HT-29 (cell line): Measurements from ENCODE around the gene AVPR1B. TPM values are rescaled to one million over a fixed set of nuclear protein-coding genes. Genes with fewer than 3 reads are reported as not detected.

Source experiments
- DNase-seq: peaks from one replicate; pipeline ENCODE4 v3.0.0-alpha.2; 2015; ENCODE audit warnings: low spot score
- total RNA-seq: library from RNA; depleted of rRNA; stranded (reverse); fragments of >200 nt; shearing (Covaris generic); gene quantifications from 2 replicates; pipeline ENCODE4 v1.2.3, GENCODE V29; 2014

Gene AVPR1B
- total RNA-seq, 1 experiment from 2014 or later, result not detected

DNA sequence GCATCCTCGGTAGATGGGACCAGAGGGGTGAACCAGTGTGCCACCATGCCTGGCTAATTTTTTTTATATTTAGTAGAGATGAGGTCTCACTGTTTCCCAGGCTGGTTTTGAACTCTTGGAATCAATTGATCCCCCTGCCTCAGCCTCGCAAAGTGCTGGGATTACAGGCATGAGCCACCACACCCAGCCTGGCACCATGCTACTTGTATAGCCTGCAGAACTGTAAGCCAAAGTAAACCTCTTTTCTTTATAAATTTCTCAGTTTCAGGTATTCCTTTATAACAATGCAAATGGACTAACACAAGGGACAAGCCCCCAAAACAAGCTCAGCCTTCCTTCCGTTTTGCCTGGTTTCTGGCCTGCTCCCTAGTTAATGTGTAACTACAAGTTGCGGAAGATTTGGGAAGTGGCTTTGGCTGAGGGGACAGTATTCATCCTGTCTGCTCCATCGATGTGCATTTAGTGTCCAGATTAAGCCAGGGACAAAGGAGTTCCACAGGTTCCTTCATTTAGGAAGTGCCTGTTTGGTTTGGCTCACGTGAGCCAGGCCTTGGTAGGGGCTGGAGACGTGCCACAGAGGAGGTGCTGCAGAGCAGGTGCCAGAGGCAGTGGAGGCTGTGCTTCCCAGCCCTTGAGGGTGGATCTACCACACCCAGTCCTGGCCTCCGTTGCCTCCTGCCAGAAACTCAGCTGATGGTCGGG lies 4.4 kb downstream of the AVPR1B start:
- peak; percentile 16 for DNase-seq

GRCh38 chr1:206111271-206111927 lies 5.8 kb downstream of the AVPR1B start:
- DNase-seq, result no peak

- no peak for DNase-seq
Measured at GRCh38 chr1:206110820-206111219, 6.4 kb downstream of the AVPR1B start.

DNA sequence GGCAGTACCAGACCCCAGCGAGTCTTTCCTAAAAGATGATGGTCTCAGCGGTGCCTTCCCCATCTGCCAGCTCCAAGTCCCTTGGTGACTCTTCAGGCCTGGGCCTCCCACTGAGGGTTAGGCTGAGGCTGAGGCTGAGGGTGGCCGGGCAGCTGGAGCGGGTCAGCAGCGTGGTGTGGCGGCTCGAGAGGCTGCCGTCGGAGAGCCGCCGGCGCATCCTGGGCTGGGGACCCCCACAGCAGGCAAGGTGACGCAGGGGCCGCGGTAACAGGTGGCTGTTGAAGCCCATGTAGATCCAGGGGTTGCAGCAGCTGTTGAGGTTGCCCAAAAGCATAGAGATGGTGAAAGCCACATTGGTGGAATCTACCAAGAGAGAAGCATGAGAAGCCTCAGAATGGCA lies 7.0 kb downstream of the AVPR1B start:
- no peak for DNase-seq

DNA sequence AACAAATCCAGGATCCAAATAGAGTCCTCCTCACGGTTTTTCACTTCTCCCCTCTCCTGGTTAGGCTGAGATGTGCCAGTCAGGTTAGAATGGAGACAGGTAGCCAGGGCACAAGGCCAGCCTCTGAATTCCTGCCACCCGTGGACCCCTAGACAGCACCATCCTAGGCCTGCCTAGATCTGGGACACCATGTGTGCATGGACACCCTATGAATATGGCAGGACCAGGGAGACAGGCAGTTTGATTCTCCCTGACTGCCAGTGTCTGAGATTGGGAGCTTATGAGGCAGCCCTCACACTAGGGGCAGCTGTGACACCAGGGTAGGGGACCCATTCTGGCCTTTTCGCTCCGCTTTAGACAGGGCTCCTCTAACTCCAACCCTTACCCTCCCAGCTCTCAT lies 7.5 kb downstream of the AVPR1B start:
- DNase-seq, result no peak

DNA sequence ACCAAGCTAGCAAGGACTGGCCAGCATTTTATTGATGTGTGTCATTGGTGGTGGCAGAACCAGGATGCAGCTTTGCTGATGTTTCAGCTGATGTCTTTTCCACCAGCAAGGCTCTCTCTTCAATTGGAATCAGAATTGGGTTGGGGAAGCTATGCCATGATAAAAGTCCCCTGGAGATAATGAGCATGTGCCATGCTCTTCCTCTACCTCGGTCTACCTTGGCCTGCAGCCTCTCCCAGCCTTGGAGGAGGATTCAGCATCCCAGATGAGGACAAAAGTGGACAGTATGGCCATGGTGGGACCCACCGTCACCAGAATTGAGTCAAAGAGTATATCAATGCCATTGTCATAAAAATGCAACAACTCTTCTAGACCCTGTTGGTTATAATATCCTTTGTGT lies 8.6 kb downstream of the AVPR1B start:
- DNase-seq, result no peak

- no peak for DNase-seq
Measured at GRCh38 chr1:206107168-206107544, 10.0 kb downstream of the AVPR1B start.

DNA sequence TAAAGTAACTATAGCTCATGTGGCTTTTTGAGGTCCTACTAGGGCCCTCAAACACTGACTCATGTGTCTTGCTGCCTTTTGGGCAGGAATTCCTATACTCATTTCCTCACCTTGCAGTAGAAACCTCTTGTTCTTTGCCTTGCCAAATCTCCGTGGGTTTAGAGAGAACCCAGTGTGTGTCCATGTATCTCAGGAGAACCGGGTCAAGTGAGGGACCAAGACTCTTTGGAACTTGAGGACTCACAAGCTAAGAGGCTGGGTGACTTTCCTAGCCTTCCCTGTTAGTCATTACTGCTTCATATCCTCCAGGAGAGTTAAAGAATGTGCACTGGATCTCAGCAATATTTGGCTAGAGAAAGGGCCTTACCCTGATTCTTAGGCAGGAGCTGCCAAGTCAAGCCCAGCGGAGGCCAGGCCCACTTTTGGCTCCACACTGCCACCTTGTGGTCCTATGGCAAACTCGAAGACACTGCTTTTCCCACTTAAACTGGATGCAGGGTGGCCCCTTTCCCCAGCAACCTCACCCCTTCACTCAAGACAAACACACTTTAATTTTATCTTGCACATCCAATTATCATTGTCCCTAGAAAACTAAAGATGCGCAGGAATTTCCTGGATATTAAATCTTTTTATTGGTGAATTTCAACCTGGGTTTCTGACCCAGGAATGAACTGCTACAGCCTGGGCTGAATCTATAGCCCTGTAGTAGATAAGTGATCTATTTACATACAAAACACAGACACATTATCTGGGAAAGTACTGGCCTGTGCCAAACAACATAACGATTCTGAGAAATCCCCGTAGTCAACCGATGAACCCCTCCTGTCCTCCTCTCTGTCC lies 10.6 kb downstream of the AVPR1B start:
- peak; percentile 91 for DNase-seq

GRCh38 chr1:206105464-206105995 lies 11.7 kb downstream of the AVPR1B start:
- DNase-seq, result no peak

GRCh38 chr1:206103979-206104378 lies 13.2 kb downstream of the AVPR1B start:
- no peak for DNase-seq

- no peak for DNase-seq
Measured at GRCh38 chr1:206102292-206102936, 14.8 kb downstream of the AVPR1B start.

DNA sequence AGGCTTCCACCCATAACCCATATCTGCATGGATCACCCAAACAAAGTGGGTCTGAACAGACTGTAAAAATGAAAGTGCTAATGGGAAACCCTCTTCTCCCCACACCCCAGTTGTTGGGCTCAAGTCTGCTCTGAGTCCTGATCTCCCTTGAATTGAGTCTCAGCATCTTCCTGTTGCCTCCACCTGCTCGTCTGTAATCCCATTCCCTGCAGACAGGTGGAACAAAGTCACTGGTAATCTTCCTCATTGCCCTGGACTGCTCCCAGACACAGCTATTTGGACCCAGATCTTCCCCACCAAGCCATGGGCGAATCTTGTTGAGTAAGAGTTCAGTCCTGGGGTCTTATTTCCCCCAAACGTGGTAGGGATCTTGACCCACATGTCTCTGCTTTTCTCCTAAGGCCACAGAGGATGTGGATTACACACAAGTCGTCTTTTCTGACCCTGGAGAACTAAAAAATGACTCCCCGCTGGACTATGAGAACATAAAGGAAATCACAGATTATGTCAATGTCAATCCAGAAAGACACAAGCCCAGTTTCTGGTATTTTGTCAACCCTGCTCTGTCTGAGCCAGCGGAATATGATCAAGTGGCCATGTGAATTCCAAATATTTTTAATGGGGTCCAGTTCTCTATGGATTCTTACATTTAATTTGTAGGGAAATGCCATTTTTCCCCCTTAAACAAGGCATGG lies 15.7 kb downstream of the AVPR1B start:
- no peak for DNase-seq

- no peak for DNase-seq
Measured at GRCh38 chr1:206100226-206100815, 16.9 kb downstream of the AVPR1B start.

DNA sequence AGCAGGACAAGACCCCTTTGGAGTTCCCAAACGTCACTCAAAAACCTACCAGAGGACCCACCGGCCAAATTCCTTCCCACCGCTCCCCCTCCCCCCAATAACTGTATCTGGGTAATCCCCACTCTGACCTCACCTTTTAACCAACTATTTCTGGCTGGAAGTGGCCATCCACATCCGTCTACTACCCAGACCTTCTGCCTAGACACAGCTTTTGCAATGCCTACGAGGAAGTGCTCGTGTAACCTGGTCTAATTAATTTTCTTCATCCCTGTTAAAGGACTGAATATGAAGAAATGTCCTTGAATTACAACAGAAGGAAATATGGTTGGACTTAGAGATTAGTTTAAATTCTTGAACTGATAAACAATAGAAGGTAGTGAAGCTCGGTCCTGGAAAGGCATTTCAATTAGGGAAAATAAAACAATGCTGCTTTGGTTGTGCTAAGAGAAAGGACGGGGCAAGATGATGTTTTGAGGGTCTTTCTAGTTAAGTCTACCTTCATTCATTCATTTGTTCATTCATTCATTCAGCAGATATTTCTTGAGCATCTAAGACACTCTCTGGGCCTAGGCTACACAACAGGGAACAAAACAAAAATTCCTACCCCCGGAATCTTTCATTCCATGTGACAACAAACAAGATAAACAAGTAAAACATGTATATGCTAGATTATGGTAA lies 18.8 kb downstream of the AVPR1B start:
- DNase-seq, result no peak

DNA sequence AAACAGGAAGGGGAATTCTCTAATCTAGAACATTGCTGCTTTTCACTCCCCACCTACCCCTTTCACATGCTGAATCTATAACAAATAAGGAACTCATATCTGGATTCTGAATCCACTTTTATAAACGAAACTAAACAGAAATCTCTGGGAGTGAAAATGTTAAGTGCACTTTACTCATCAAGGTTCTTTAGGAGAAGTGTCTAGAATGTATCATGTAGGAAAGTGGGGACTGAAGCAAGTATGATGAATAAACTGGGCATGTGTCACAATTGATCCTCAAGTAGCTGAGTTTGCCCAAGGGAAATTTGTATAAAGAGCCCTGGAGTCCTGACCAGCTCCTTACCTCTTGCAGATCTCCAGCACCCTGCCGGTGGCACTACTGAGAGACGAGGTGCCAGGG lies 19.8 kb downstream of the AVPR1B start:
- no peak for DNase-seq

- DNase-seq, result no peak
Measured at GRCh38 chr1:206094024-206094423, 23.2 kb downstream of the AVPR1B start.

GRCh38 chr1:206089341-206089740 lies 27.8 kb downstream of the AVPR1B start:
- no peak for DNase-seq

DNA sequence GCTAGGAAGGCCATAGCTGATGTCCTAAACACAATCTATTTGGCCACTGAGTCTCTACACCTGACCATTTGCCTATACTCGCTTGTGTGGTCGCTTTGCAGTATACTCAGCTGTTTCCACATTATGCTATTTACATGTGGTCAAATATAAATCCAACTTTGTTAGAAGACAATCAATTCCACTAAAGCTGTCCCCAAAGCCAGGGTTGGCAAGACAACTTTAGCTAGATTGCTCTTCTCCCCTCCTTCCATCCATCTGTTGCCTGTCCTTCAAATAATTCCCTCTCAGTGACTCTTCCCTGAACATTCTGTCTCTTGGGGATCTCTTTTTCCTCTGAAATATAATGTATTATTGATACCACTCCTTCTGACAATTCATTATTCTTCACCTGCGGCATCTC lies 30.1 kb downstream of the AVPR1B start:
- DNase-seq, result no peak

- DNase-seq, result no peak
Measured at GRCh38 chr1:206083750-206084149, 33.4 kb downstream of the AVPR1B start.
